Suprapubic skin (tissue), 3 donors: Measurements from ENCODE around the gene PDE6A.
"Not testable (repeated sequence)": the region's sequence is repeated elsewhere in the genome, so short reads cannot be mapped to it uniquely, and the experiment has no call there.

ENCODE experiments used
- CTCF ChIP-seq, 2 donors: fragments of 200-600 bp in 1 of 2; fragments of 450-650 bp in 1 of 2; sonication (generic) in 1 of 2; IDR thresholded peaks; one replicate each; pipeline ENCODE4 v1.5.1; 2016 to 2019; ENCODE audit warnings: antibody characterized with exemption in 2 of 2, mild to moderate bottlenecking in 1 of 2, moderate library complexity in 1 of 2
- EP300 ChIP-seq: sonication (generic); formaldehyde crosslinking; IDR thresholded peaks from one replicate; pipeline ENCODE4 v1.6.1; 2017; ENCODE audit warnings: antibody characterized with exemption
- POLR2A ChIP-seq, 2 donors: fragments of 450-650 bp; IDR thresholded peaks; one replicate each; pipeline ENCODE4 v1.6.1; 2017; ENCODE audit warnings: antibody characterized with exemption in 2 of 2, mild to moderate bottlenecking in 2 of 2, moderate library complexity in 2 of 2

- TF ChIP-seq POLR2A (IDR thresholded peaks at IDR 0.05); CTCF (IDR thresholded peaks at IDR 0.05); EP300: not testable (repeated sequence)
Measured at GRCh38 chr5:149882633-149883032, 62.0 kb downstream of the PDE6A start.
